HEK293 (cell line): Measurements from ENCODE around the gene UGT1A9.

Source experiments
- CTCF ChIA-PET: fragments of 350-600 bp; formaldehyde crosslinking; extraction: SDS; loops from one replicate; lab custom pipeline; 2021; ENCODE audit warnings: antibody characterized with exemption; lab: Yijun Ruan, JAX
- POLR2A ChIA-PET: fragments of 300-600 bp; formaldehyde crosslinking; extraction: SDS; loops from one replicate; lab custom pipeline; 2020; ENCODE audit warnings: antibody characterized with exemption, inconsistent platforms; lab: Yijun Ruan, JAX
- H3K27ac ChIP-seq: fragments of 200-500 bp; sonication (Bioruptor generic); 2 replicates; pipeline ENCODE4 v1.5.1; 2014; ENCODE audit warnings: low read depth, low read length, control low read depth, inconsistent platforms; ENCODE audit errors: extremely low read depth
- H3K36me3 ChIP-seq, 2 experiments: fragments of 200-500 bp in 1 of 2; sonication (Bioruptor generic) in 1 of 2; 1 replicate in 1 of 2; 2 replicates in 1 of 2; pipeline ENCODE4 v1.5.1; 2014 to 2017; ENCODE audit warnings: inconsistent platforms in 2 of 2, low read length in 2 of 2; ENCODE audit not compliant: control insufficient read depth in 2 of 2, insufficient read depth in 1 of 2
- H3K4me1 ChIP-seq: fragments of 200-500 bp; sonication (Bioruptor generic); 2 replicates; pipeline ENCODE4 v1.5.1; 2014; ENCODE audit warnings: mild to moderate bottlenecking, low read length, inconsistent platforms; ENCODE audit not compliant: control insufficient read depth, insufficient read depth
- H3K4me3 ChIP-seq: 2 replicates; pipeline ENCODE4 v1.5.1; 2011; ENCODE audit warnings: low read depth, mild to moderate bottlenecking, control low read depth, low read length, moderate library complexity
- H3K9me3 ChIP-seq: fragments of 200-500 bp; sonication (Bioruptor generic); 2 replicates; pipeline ENCODE4 v1.5.1; 2014; ENCODE audit warnings: low read depth, low read length, inconsistent platforms; ENCODE audit not compliant: control insufficient read depth, insufficient read depth
- AEBP2 ChIP-seq: fragments of 450-650 bp; formaldehyde crosslinking; IDR thresholded peaks from 2 replicates; pipeline ENCODE4 v1.5.1; 2016; ENCODE audit warnings: missing biosample characterization, missing genetic modification characterization, borderline replicate concordance
- ATF2 ChIP-seq: fragments of 450-650 bp; formaldehyde crosslinking; IDR thresholded peaks from 2 replicates; pipeline ENCODE4 v1.5.1; 2016; ENCODE audit warnings: missing biosample characterization, missing genetic modification characterization, low read depth
- HOXA7 ChIP-seq: sonication (generic); formaldehyde crosslinking; IDR thresholded peaks from 2 replicates; pipeline ENCODE4 v1.8.1; 2022; ENCODE audit warnings: missing genetic modification reagents, borderline replicate concordance
- MYNN ChIP-seq: fragments of 450-650 bp; formaldehyde crosslinking; IDR thresholded peaks from 2 replicates; pipeline ENCODE4 v1.5.1; 2016; ENCODE audit warnings: missing biosample characterization, missing genetic modification characterization, borderline replicate concordance
- PRDM4 ChIP-seq: fragments of 450-650 bp; formaldehyde crosslinking; IDR thresholded peaks from 2 replicates; pipeline ENCODE4 v1.5.1; 2017; ENCODE audit warnings: missing biosample characterization, missing genetic modification characterization
- SP3 ChIP-seq: fragments of 450-650 bp; formaldehyde crosslinking; IDR thresholded peaks from 2 replicates; pipeline ENCODE4 v1.5.1; 2016; ENCODE audit warnings: missing biosample characterization, missing genetic modification characterization
- ZFP69B ChIP-seq: fragments of 450-650 bp; formaldehyde crosslinking; IDR thresholded peaks from 2 replicates; pipeline ENCODE4 v1.5.1; 2016; ENCODE audit warnings: missing biosample characterization, missing genetic modification characterization
- ZNF146 ChIP-seq: fragments of 450-650 bp; formaldehyde crosslinking; IDR thresholded peaks from 2 replicates; pipeline ENCODE4 v1.5.1; 2016; ENCODE audit warnings: missing biosample characterization, missing genetic modification characterization
- ZNF175 ChIP-seq: fragments of 450-650 bp; formaldehyde crosslinking; IDR thresholded peaks from 2 replicates; pipeline ENCODE4 v1.5.1; 2016; ENCODE audit warnings: missing biosample characterization, missing genetic modification characterization
- ZNF248 ChIP-seq: fragments of 450-650 bp; formaldehyde crosslinking; IDR thresholded peaks from 2 replicates; pipeline ENCODE4 v1.5.1; 2017; ENCODE audit warnings: missing biosample characterization, missing genetic modification characterization
- ZNF311 ChIP-seq: fragments of 450-650 bp; formaldehyde crosslinking; IDR thresholded peaks from 2 replicates; pipeline ENCODE4 v1.5.1; 2017; ENCODE audit warnings: missing biosample characterization, missing genetic modification characterization, borderline replicate concordance
- ZNF335 ChIP-seq: fragments of 450-650 bp; formaldehyde crosslinking; conservative IDR thresholded peaks from 2 replicates; pipeline ENCODE4 v1.5.1; 2016; ENCODE audit warnings: missing biosample characterization, missing genetic modification characterization
- ZNF391 ChIP-seq: fragments of 450-650 bp; formaldehyde crosslinking; IDR thresholded peaks from 2 replicates; pipeline ENCODE4 v1.5.1; 2016; ENCODE audit warnings: low read depth, missing biosample characterization, missing genetic modification characterization, borderline replicate concordance
- ZNF449 ChIP-seq: fragments of 450-650 bp; formaldehyde crosslinking; IDR thresholded peaks from 2 replicates; pipeline ENCODE4 v1.5.1; 2017; ENCODE audit warnings: missing biosample characterization, mild to moderate bottlenecking, missing genetic modification characterization, moderate library complexity
- ZNF544 ChIP-seq: fragments of 450-650 bp; formaldehyde crosslinking; IDR thresholded peaks from 2 replicates; pipeline ENCODE4 v1.5.0; 2017; ENCODE audit warnings: missing biosample characterization, missing genetic modification characterization
- ZNF561 ChIP-seq: fragments of 450-650 bp; IDR thresholded peaks from 2 replicates; pipeline ENCODE4 v1.5.1; 2018; ENCODE audit warnings: missing biosample characterization, missing genetic modification characterization, borderline replicate concordance
- ZNF585B ChIP-seq: fragments of 450-650 bp; formaldehyde crosslinking; IDR thresholded peaks from 2 replicates; pipeline ENCODE4 v1.5.1; 2016; ENCODE audit warnings: missing biosample characterization, missing genetic modification characterization
- ZNF621 ChIP-seq: fragments of 450-650 bp; formaldehyde crosslinking; IDR thresholded peaks from 2 replicates; pipeline ENCODE4 v1.5.1; 2017; ENCODE audit warnings: missing biosample characterization, missing genetic modification characterization
- ZNF704 ChIP-seq: fragments of 450-650 bp; formaldehyde crosslinking; IDR thresholded peaks from 2 replicates; pipeline ENCODE4 v1.5.1; 2016; ENCODE audit warnings: missing biosample characterization, missing genetic modification characterization
- ZNF843 ChIP-seq: fragments of 450-650 bp; formaldehyde crosslinking; IDR thresholded peaks from 2 replicates; pipeline ENCODE4 v1.5.1; 2016; ENCODE audit warnings: missing biosample characterization, missing genetic modification characterization

The UGT1A9 gene

GRCh38 chr2:233792720-233793119, 121.0 kb downstream of the UGT1A9 start:
- Histone ChIP-seq H3K4me1 (no peaks in the 10 kb centered on the region), H3K36me3 (no peaks in the 10 kb centered on the region), H3K4me3 (no peak overlapping the region)
- no peak for TF ChIP-seq SP3
- TF ChIP-seq ZNF311 (tag by site-specific recombination), result no peak
- TF ChIP-seq PRDM4 (tag by site-specific recombination), result no peak
- TF ChIP-seq AEBP2 (tag by site-specific recombination), result no peak
- TF ChIP-seq ZNF391 (tag by site-specific recombination), result no peak
- TF ChIP-seq ZNF585B (tag by site-specific recombination), result no peak
- TF ChIP-seq ZNF544 (tag by site-specific recombination), result no peak
- TF ChIP-seq ZNF335 (tag by site-specific recombination), result no peak
- no peak for TF ChIP-seq ZNF704
- TF ChIP-seq ZNF146 (tag by site-specific recombination), result no peak
- TF ChIP-seq ZNF449, result no peak
- no peak for TF ChIP-seq ZNF561 (tag by site-specific recombination)
- TF ChIP-seq ZNF175 (tag by site-specific recombination), result no peak
- TF ChIP-seq, all 188 proteins: peak for 0
- POLR2A ChIA-PET, result no interaction called here
- Histone ChIP-seq H3K27ac (no peak overlapping the region), H3K9me3 (no peaks in the 10 kb centered on the region)
- CTCF ChIA-PET, result interaction anchor here (1.0 kb wide), 1 partner anchor 65 kb away, joined by 3 read pairs; no protein-coding TSS in a partner anchor

GRCh38 chr2:233793465-233794127, 121.9 kb downstream of the UGT1A9 start:
- Histone ChIP-seq H3K27ac (no peak overlapping the region), H3K9me3 (no peaks in the 10 kb centered on the region), H3K36me3 (no peaks in the 10 kb centered on the region), H3K4me3 (no peak overlapping the region), H3K4me1 (no peaks in the 10 kb centered on the region)
- CTCF ChIA-PET, result interaction anchor here (1.0 kb wide), 1 partner anchor 64 kb away, joined by 3 read pairs; no protein-coding TSS in a partner anchor
- TF ChIP-seq ZNF248 (tag by site-specific recombination) (no peak), ZFP69B (no peak), HOXA7 (CRISPR knock-in tag) (no peak), ZNF843 (no peak), ATF2 (no peak), ZNF621 (no peak), MYNN (tag by site-specific recombination) (no peak)
- POLR2A ChIA-PET, result no interaction called here
